ENCODE measurements around the gene PANK2. TPM values are rescaled to one million over a fixed set of nuclear protein-coding genes. Genes with fewer than 3 reads are reported as not detected.

Gene PANK2
- total and polyA plus RNA-seq, 2 experiments from 2014 or later = 36.1 to 72.0 TPM

DNA sequence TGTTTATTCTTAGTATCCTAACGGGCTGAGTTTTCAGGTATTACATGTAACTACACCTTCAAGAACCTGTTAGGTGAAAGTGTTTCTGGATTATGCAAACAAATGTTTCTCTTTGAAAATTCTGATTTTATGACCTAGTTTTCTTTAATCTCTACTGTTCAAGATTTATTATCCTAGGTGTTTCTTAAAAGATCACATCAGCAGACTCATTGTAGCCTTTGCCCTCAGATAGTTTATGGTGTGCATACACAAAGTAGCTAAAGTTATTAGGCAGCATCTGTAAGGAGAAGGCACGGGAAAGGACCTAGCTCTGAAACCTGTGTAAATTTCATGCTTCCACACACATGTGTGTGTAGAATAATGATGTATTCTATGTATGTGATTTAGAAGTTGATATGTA is 21.7 kb downstream of the PANK2 start (continued):
- TF ChIP-seq, protein P1, sequence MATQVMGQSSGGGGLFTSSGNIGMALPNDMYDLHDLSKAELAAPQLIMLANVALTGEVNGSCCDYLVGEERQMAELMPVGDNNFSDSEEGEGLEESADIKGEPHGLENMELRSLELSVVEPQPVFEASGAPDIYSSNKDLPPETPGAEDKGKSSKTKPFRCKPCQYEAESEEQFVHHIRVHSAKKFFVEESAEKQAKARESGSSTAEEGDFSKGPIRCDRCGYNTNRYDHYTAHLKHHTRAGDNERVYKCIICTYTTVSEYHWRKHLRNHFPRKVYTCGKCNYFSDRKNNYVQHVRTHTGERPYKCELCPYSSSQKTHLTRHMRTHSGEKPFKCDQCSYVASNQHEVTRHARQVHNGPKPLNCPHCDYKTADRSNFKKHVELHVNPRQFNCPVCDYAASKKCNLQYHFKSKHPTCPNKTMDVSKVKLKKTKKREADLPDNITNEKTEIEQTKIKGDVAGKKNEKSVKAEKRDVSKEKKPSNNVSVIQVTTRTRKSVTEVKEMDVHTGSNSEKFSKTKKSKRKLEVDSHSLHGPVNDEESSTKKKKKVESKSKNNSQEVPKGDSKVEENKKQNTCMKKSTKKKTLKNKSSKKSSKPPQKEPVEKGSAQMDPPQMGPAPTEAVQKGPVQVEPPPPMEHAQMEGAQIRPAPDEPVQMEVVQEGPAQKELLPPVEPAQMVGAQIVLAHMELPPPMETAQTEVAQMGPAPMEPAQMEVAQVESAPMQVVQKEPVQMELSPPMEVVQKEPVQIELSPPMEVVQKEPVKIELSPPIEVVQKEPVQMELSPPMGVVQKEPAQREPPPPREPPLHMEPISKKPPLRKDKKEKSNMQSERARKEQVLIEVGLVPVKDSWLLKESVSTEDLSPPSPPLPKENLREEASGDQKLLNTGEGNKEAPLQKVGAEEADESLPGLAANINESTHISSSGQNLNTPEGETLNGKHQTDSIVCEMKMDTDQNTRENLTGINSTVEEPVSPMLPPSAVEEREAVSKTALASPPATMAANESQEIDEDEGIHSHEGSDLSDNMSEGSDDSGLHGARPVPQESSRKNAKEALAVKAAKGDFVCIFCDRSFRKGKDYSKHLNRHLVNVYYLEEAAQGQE (IDR thresholded peaks at IDR 0.05; ENCODE audit: unreplicated experiment) = no peak
- TF ChIP-seq, protein P2, sequence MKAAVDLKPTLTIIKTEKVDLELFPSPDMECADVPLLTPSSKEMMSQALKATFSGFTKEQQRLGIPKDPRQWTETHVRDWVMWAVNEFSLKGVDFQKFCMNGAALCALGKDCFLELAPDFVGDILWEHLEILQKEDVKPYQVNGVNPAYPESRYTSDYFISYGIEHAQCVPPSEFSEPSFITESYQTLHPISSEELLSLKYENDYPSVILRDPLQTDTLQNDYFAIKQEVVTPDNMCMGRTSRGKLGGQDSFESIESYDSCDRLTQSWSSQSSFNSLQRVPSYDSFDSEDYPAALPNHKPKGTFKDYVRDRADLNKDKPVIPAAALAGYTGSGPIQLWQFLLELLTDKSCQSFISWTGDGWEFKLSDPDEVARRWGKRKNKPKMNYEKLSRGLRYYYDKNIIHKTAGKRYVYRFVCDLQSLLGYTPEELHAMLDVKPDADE (IDR thresholded peaks at IDR 0.05) = no peak
- no peak for TF ChIP-seq JUNB (IDR thresholded peaks at IDR 0.05; ENCODE audit: unreplicated experiment)
- TF ChIP-seq EZH2phosphoT487 (IDR thresholded peaks at IDR 0.05; ENCODE audit: unreplicated experiment) = no peak
- no peak for TF ChIP-seq CREB1 (CRISPR knock-in tag; IDR thresholded peaks at IDR 0.05; ENCODE audit: low read depth)
- no peak for TF ChIP-seq ZNF331 (CRISPR knock-in tag; IDR thresholded peaks at IDR 0.05; ENCODE audit: low read depth)
- no peak for TF ChIP-seq STAT1 (IDR thresholded peaks at IDR 0.05; ENCODE audit: unreplicated experiment)
- no peak for TF ChIP-seq NANOG (IDR thresholded peaks at IDR 0.05; ENCODE audit: borderline replicate concordance)

DNA sequence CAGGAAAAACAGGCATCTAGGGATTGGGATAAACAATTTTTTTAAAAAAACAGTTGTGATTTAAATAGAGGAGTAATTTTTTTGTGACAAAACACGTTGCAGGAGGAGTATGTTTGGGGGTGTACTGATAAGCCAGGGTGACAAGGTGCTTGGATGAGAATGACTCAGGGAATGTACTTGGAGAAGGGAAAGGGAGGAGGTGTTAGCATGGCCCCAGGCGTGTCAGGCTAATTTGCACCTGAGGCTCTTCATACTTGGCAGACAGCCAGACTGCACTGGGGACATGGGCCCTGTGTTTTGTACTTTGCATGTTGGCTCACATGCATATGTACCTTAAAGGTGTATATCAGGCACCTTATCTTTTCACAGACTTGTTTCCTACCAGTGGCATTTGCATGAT is 22.8 kb downstream of the PANK2 start:
- Mint-ChIP-seq H3K36me3 (ENCODE audit: low read depth) (peaks cover 94% of the 10 kb centered on the region), H3K4me3 (no peak overlapping the region), H3K4me1 (no peaks in the 10 kb centered on the region), H3K9me3 (no peaks in the 10 kb centered on the region), H3K27me3 (ENCODE audit: insufficient read depth, low read depth, poor library complexity) (peaks cover 10% of the 10 kb centered on the region), H3K27ac (no peak overlapping the region)
- peaks cover 84% of the 10 kb centered on the region for H3K36me3 ChIP-seq (ENCODE audit: insufficient read depth)
- H3K27ac ChIP-seq (ENCODE audit: low read depth) = 0 out of 2 replicates have a peak overlapping the region, but pooled peaks have one; percentile 55
- peaks cover 98% of the 10 kb centered on the region for H3K79me2 ChIP-seq (replicated peaks; ENCODE audit: insufficient read depth)
- H3K4me1 ChIP-seq (ENCODE audit: insufficient read depth) = no peaks in the 10 kb centered on the region; the same call in 1 of the 2 replicates
- DNase-seq (ENCODE audit: low spot score) = no peak
- no peak for ATAC-seq
- H2AFZ ChIP-seq = no peak overlapping the region
- H3K9me2 ChIP-seq (ENCODE audit: insufficient read depth) = no peaks in the 10 kb centered on the region
- H3K4me3 ChIP-seq = no peak overlapping the region
- H3K27me3 ChIP-seq (ENCODE audit: insufficient read depth) = no peaks in the 10 kb centered on the region
- H4K20me1 ChIP-seq (replicated peaks; ENCODE audit: insufficient read depth) = peaks cover 90% of the 10 kb centered on the region
- H3F3A ChIP-seq (replicated peaks; ENCODE audit: low read depth) = peaks cover 23% of the 10 kb centered on the region; the same call in 1 of the 2 replicates
- no peak overlapping the region for H3K4me2 ChIP-seq
- no peak for TF ChIP-seq ZNF114 (CRISPR knock-in tag; IDR thresholded peaks at IDR 0.05)
- TF ChIP-seq, protein P1 (IDR thresholded peaks at IDR 0.05; ENCODE audit: unreplicated experiment) = no peak
- TF ChIP-seq POLR2AphosphoS5 (IDR thresholded peaks at IDR 0.05; ENCODE audit: low read depth) = no peak
- TF ChIP-seq, protein P3, sequence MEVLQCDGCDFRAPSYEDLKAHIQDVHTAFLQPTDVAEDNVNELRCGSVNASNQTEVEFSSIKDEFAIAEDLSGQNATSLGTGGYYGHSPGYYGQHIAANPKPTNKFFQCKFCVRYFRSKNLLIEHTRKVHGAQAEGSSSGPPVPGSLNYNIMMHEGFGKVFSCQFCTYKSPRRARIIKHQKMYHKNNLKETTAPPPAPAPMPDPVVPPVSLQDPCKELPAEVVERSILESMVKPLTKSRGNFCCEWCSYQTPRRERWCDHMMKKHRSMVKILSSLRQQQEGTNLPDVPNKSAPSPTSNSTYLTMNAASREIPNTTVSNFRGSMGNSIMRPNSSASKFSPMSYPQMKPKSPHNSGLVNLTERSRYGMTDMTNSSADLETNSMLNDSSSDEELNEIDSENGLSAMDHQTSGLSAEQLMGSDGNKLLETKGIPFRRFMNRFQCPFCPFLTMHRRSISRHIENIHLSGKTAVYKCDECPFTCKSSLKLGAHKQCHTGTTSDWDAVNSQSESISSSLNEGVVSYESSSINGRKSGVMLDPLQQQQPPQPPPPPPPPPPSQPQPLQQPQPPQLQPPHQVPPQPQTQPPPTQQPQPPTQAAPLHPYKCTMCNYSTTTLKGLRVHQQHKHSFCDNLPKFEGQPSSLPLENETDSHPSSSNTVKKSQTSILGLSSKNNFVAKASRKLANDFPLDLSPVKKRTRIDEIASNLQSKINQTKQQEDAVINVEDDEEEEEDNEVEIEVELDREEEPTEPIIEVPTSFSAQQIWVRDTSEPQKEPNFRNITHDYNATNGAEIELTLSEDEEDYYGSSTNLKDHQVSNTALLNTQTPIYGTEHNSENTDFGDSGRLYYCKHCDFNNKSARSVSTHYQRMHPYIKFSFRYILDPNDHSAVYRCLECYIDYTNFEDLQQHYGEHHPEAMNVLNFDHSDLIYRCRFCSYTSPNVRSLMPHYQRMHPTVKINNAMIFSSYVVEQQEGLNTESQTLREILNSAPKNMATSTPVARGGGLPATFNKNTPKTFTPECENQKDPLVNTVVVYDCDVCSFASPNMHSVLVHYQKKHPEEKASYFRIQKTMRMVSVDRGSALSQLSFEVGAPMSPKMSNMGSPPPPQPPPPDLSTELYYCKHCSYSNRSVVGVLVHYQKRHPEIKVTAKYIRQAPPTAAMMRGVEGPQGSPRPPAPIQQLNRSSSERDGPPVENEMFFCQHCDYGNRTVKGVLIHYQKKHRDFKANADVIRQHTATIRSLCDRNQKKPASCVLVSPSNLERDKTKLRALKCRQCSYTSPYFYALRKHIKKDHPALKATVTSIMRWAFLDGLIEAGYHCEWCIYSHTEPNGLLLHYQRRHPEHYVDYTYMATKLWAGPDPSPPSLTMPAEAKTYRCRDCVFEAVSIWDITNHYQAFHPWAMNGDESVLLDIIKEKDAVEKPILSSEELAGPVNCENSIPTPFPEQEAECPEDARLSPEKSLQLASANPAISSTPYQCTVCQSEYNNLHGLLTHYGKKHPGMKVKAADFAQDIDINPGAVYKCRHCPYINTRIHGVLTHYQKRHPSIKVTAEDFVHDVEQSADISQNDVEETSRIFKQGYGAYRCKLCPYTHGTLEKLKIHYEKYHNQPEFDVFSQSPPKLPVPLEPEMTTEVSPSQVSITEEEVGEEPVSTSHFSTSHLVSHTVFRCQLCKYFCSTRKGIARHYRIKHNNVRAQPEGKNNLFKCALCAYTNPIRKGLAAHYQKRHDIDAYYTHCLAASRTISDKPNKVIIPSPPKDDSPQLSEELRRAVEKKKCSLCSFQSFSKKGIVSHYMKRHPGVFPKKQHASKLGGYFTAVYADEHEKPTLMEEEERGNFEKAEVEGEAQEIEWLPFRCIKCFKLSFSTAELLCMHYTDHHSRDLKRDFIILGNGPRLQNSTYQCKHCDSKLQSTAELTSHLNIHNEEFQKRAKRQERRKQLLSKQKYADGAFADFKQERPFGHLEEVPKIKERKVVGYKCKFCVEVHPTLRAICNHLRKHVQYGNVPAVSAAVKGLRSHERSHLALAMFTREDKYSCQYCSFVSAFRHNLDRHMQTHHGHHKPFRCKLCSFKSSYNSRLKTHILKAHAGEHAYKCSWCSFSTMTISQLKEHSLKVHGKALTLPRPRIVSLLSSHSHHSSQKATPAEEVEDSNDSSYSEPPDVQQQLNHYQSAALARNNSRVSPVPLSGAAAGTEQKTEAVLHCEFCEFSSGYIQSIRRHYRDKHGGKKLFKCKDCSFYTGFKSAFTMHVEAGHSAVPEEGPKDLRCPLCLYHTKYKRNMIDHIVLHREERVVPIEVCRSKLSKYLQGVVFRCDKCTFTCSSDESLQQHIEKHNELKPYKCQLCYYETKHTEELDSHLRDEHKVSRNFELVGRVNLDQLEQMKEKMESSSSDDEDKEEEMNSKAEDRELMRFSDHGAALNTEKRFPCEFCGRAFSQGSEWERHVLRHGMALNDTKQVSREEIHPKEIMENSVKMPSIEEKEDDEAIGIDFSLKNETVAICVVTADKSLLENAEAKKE (CRISPR knock-in tag; IDR thresholded peaks at IDR 0.05) = no peak
- no peak for TF ChIP-seq NANOG (IDR thresholded peaks at IDR 0.05; ENCODE audit: borderline replicate concordance)
- no peak for TF ChIP-seq ZNF331 (CRISPR knock-in tag; IDR thresholded peaks at IDR 0.05; ENCODE audit: low read depth)

Data from GM23338 (cell line).